HG02885 (cell line): ENCODE results near the gene METAP1D.

ENCODE experiments used
- ATAC-seq: cut with Tn5 transposase; IDR thresholded peaks from one replicate; pipeline ENCODE4 v1.9.1; 2021; ENCODE audit warnings: mild to moderate bottlenecking; ENCODE audit not compliant: unreplicated experiment, poor library complexity

Gene METAP1D

GRCh38 chr2:172089005-172089504 is 89.3 kb downstream of the METAP1D start:
- ATAC-seq: no peak

GRCh38 chr2:172089633-172090032 is 89.9 kb downstream of the METAP1D start:
- no peak for ATAC-seq

- no peak for ATAC-seq
These were observed 90.5 kb downstream of the METAP1D start for GRCh38 chr2:172090044-172090961.

- ATAC-seq: no peak
These were observed 91.4 kb downstream of the METAP1D start for GRCh38 chr2:172091000-172091641.

GRCh38 chr2:172091761-172092566 is 92.2 kb downstream of the METAP1D start:
- ATAC-seq: no peak

- ATAC-seq: no peak
These were observed 93.1 kb downstream of the METAP1D start for GRCh38 chr2:172092716-172093415.

- no peak for ATAC-seq
These were observed 93.9 kb downstream of the METAP1D start for GRCh38 chr2:172093416-172094293.

GRCh38 chr2:172094294-172095145 is 94.8 kb downstream of the METAP1D start:
- ATAC-seq: no peak

- no peak for ATAC-seq
These were observed 95.6 kb downstream of the METAP1D start for GRCh38 chr2:172095146-172095904.

- no peak for ATAC-seq
These were observed 96.3 kb downstream of the METAP1D start for GRCh38 chr2:172095905-172096625.

- ATAC-seq: no peak
These were observed 97.1 kb downstream of the METAP1D start for GRCh38 chr2:172096626-172097547.

GRCh38 chr2:172097557-172098131 is 97.9 kb downstream of the METAP1D start:
- no peak for ATAC-seq

GRCh38 chr2:172098287-172098649 is 98.5 kb downstream of the METAP1D start:
- ATAC-seq: no peak

GRCh38 chr2:172098650-172099471 is 99.1 kb downstream of the METAP1D start:
- no peak for ATAC-seq
